Gastrocnemius medialis (tissue), 4 donors: ENCODE measurements around the gene SEL1L2. TPM values are rescaled to one million over a fixed set of nuclear protein-coding genes. Genes with fewer than 3 reads are reported as not detected.

ENCODE experiments used
- ATAC-seq, 2 donors: fragments of 150-250 bp; one replicate each; pipeline ENCODE4 v1.9.1; 2016
- DNase-seq, 2 donors: peaks; one replicate each; pipeline ENCODE4 v3.0.0-alpha.2; 2019
- H3K27ac ChIP-seq, 4 donors: fragments of 200-600 bp; sonication (generic); 1 replicate in 1 of 4; 2 replicates in 3 of 4; pipeline ENCODE4 v1.5.1; 2016 to 2018; ENCODE audit warnings: mild to moderate bottlenecking in 2 of 4, moderate library complexity in 1 of 4
- H3K27me3 ChIP-seq, 3 donors: fragments of 200-600 bp; sonication (generic) in 2 of 3; 1 replicate in 1 of 3; 2 replicates in 2 of 3; pipeline versions ENCODE4 v1.5.1 to v1.6.0; 2016 to 2019; ENCODE audit warnings: mild to moderate bottlenecking in 1 of 3, moderate library complexity in 1 of 3
- H3K36me3 ChIP-seq, 2 donors: fragments of 200-600 bp; sonication (generic) in 1 of 2; one replicate each; pipeline ENCODE4 v1.5.1; 2017 to 2018
- H3K4me1 ChIP-seq, 2 donors: fragments of 200-600 bp; sonication (generic) in 1 of 2; one replicate each; pipeline ENCODE4 v1.5.1; 2016 to 2017; ENCODE audit warnings: mild to moderate bottlenecking in 2 of 2
- H3K4me3 ChIP-seq, 4 donors: fragments of 200-600 bp; sonication (generic) in 3 of 4; 1 replicate in 1 of 4; 2 replicates in 3 of 4; pipeline ENCODE4 v1.5.1; 2016 to 2019; ENCODE audit warnings: mild to moderate bottlenecking in 2 of 4
- H3K9me3 ChIP-seq, 3 donors: fragments of 200-600 bp; sonication (generic) in 2 of 3; 1 replicate in 1 of 3; 2 replicates in 2 of 3; pipeline ENCODE4 v1.5.1; 2016 to 2019
- POLR2A ChIP-seq, 2 donors: fragments of 450-650 bp; IDR thresholded peaks; one replicate each; pipeline ENCODE4 v1.6.1; 2017; ENCODE audit warnings: antibody characterized with exemption in 2 of 2, mild to moderate bottlenecking in 2 of 2, moderate library complexity in 2 of 2
- in situ Hi-C, 4 donors: fragments of 200-750 bp; cut with MboI; loops; one replicate each; pipeline versions ENCODE4 v1.15.0 to v1.8.0; 2017; ENCODE audit warnings: low sequenced_read_pairs in 4 of 4
- intact Hi-C: fragments of 100-400 bp; cut with DNase I; formaldehyde crosslinking; loops from one replicate; pipeline ENCODE4 v1.15.1; 2023; ENCODE audit warnings: low total_unique reads
- total RNA-seq, 4 donors: library from RNA; depleted of rRNA; stranded (reverse); fragments of >200 nt; gene quantifications; one replicate each; pipeline versions ENCODE4 v1.1.0 to v1.2.3, GENCODE V29; 2016
- TF ChIP-seq, protein P1 (sequence below), 5 experiments: fragments of 450-650 bp in 3 of 5; fragments of 200-600 bp in 2 of 5; sonication (generic) in 2 of 5; IDR thresholded peaks in 4 of 5; conservative IDR thresholded peaks in 1 of 5; 1 replicate in 4 of 5; 2 replicates in 1 of 5; pipeline ENCODE4 v1.5.1; 2016 to 2019; ENCODE audit warnings: antibody characterized with exemption in 5 of 5, mild to moderate bottlenecking in 3 of 5, moderate library complexity in 3 of 5

The SEL1L2 gene
- total RNA-seq, 4 donors from 2014 or later = 0.71 TPM; not detected in 3

DNA sequence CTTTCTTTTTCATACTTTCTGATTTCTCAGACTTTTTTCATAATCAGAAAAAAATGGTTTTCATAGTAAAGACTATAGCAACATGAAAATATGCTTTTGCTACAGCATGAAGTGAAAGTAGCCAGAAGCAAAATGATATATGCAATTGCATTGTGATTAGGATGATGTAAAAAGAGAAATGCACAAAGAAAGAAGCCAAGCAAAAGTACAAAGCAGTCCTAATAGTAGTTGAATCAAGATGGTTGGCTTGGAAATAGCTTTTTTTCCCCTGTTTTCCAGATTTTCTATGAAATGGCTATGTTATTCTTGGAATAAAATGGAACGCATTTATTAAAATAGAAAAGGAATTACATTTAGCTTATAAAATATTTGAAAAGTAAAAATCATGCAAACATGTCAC, 77.3 kb downstream of the SEL1L2 start:
- in situ Hi-C loops (no loop called here), intact Hi-C loops (loop anchor here (10.0 kb wide), 1 partner anchor 88 kb away; no protein-coding TSS in a partner anchor)
- H3K27me3 ChIP-seq = no peaks in the 10 kb centered on the region
- H3K27ac ChIP-seq = no peak overlapping the region
- no peak overlapping the region for H3K4me3 ChIP-seq
- TF ChIP-seq, protein P1, sequence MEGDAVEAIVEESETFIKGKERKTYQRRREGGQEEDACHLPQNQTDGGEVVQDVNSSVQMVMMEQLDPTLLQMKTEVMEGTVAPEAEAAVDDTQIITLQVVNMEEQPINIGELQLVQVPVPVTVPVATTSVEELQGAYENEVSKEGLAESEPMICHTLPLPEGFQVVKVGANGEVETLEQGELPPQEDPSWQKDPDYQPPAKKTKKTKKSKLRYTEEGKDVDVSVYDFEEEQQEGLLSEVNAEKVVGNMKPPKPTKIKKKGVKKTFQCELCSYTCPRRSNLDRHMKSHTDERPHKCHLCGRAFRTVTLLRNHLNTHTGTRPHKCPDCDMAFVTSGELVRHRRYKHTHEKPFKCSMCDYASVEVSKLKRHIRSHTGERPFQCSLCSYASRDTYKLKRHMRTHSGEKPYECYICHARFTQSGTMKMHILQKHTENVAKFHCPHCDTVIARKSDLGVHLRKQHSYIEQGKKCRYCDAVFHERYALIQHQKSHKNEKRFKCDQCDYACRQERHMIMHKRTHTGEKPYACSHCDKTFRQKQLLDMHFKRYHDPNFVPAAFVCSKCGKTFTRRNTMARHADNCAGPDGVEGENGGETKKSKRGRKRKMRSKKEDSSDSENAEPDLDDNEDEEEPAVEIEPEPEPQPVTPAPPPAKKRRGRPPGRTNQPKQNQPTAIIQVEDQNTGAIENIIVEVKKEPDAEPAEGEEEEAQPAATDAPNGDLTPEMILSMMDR (IDR thresholded peaks at IDR 0.05 in 4 of 5, conservative IDR thresholded peaks at IDR 0.05 in 1 of 5) = no peak
- TF ChIP-seq POLR2A (IDR thresholded peaks at IDR 0.05) = no peak
- no peaks in the 10 kb centered on the region for H3K36me3 ChIP-seq
- no peaks in the 10 kb centered on the region for H3K9me3 ChIP-seq
- ATAC-seq (no peak), DNase-seq (no peak)
- peaks cover 4 to 5% of the 10 kb centered on the region in 2 donors for H3K4me1 ChIP-seq

DNA sequence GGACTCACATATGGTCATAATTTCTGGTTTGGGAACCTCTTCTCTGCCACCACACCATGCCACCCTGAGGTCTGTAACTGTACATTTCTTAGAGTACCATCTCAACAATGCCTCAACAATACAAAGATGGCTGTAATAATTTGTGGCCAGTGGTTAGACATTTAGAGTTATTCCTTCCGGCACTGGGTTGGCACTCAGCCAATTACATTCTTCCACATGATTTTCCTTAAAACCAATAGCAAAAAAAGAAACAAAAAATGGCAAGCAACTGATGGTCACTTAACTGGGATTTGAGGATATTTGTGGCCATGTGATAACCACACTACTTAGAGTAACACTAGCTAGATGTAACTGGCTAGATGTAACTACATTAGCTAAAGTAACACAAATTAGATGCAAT, 79.9 kb downstream of the SEL1L2 start:
- Histone ChIP-seq H3K36me3 (no peaks in the 10 kb centered on the region), H3K27ac (no peak overlapping the region), H3K4me1 (peaks cover 2 to 3% of the 10 kb centered on the region in 2 donors), H3K4me3 (no peak overlapping the region), H3K27me3 (no peaks in the 10 kb centered on the region), H3K9me3 (no peaks in the 10 kb centered on the region)
- no peak for TF ChIP-seq POLR2A (IDR thresholded peaks at IDR 0.05)
- TF ChIP-seq, protein P1 (IDR thresholded peaks at IDR 0.05 in 4 of 5, conservative IDR thresholded peaks at IDR 0.05 in 1 of 5) = no peak
- DNase-seq = no peak
- in situ Hi-C loops (no loop called here), intact Hi-C loops (loop anchor here (10.0 kb wide), 1 partner anchor 86 kb away; no protein-coding TSS in a partner anchor)
- ATAC-seq = no peak

DNA sequence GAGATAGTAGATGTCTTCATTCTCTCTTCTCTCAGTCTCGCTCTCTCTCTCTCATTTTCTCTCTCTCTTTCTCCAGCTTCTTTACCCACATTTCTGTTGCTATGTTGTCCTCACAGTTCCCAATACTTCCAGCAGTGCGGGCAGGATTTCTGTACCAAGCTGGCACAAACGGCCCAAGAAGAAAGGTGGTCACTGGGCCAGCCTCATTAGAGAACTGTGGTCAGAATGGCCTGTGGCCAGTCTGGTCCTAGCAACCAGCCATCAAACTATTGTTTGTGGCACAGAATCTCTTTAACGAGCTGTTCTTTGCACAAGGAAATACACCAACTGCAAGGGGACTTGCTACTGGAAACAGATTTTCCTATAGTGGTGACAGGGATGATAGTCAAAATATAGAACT, 81.3 kb downstream of the SEL1L2 start:
- Histone ChIP-seq H3K9me3 (no peaks in the 10 kb centered on the region), H3K4me1 (no peaks in the 10 kb centered on the region), H3K27me3 (no peaks in the 10 kb centered on the region), H3K36me3 (no peaks in the 10 kb centered on the region), H3K27ac (no peak overlapping the region), H3K4me3 (no peak overlapping the region)
- no peak for DNase-seq
- TF ChIP-seq POLR2A (IDR thresholded peaks at IDR 0.05) = no peak
- TF ChIP-seq, protein P1 (IDR thresholded peaks at IDR 0.05 in 4 of 5, conservative IDR thresholded peaks at IDR 0.05 in 1 of 5) = no peak
- no peak for ATAC-seq
- in situ Hi-C loops = no loop called here
- intact Hi-C loops = no loop called here

DNA sequence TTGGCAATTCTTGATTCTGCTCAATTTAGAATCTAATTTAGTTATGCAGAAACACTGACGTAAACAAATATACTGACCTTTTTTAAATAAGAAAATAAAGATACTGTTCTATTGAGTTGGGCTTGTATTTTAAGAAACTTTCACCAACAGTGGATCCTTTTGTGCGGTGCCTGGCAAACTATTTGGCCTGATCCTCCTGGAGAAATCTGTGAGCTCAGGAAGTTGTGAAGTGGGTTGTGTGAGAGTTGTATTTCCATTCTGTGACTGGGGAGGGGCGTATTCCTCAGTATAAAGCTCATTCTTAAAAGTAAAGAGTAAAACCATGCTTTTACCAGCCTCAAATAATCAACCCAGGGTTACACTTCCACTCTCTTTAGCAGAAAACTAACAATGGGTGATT, 85.6 kb downstream of the SEL1L2 start:
- no peaks in the 10 kb centered on the region for H3K27me3 ChIP-seq
- DNase-seq (no peak), ATAC-seq (no peak)

More for the DNA sequence above, 85.6 kb downstream of the SEL1L2 start:
- no peak overlapping the region for H3K27ac ChIP-seq
- H3K9me3 ChIP-seq = no peaks in the 10 kb centered on the region
- H3K4me3 ChIP-seq = no peak overlapping the region
- intact Hi-C loops (no loop called here), in situ Hi-C loops (no loop called here)
- TF ChIP-seq, protein P1 (IDR thresholded peaks at IDR 0.05 in 4 of 5, conservative IDR thresholded peaks at IDR 0.05 in 1 of 5) = no peak
- no peak for TF ChIP-seq POLR2A (IDR thresholded peaks at IDR 0.05)
- H3K4me1 ChIP-seq = no peaks in the 10 kb centered on the region
- H3K36me3 ChIP-seq = no peaks in the 10 kb centered on the region
